ENCODE results near the gene EHMT2.

The EHMT2 gene

DNA sequence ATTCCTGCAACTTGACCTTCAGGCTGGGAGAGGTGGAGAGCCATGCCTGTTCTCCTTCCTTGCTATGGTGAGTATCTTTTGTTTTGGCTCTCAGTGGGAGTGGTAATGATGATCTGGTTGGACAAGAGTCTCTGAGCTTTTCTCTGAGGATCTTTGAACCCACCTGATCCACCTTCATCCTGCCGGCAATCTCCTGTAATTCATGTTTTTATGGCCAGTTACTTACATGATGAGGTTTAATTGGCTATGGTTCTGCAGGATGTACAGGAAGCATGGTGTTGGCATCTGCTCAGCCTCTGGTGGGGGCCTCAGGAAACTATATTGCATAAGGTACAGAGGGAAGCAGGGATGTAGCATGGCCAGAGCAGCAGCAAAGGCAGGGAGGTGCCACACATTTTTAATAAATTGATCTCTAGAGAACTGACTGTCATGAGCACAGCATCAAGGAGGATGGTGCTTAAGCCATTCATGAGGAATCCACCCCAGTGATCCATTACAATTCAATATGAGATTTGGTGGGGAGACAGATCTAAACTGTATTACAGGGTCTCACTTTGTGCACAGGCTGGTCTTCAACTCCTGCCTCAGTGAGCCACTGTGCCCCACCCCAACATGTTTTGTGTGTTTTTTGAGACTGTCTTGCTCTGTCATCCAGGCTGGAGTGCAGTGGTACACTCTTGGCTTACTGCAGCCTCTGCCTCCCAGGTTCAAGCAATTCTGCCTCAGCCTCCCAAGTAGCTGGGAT is 60.0 kb downstream of the EHMT2 start:
- no peak for DNase-seq

DNA sequence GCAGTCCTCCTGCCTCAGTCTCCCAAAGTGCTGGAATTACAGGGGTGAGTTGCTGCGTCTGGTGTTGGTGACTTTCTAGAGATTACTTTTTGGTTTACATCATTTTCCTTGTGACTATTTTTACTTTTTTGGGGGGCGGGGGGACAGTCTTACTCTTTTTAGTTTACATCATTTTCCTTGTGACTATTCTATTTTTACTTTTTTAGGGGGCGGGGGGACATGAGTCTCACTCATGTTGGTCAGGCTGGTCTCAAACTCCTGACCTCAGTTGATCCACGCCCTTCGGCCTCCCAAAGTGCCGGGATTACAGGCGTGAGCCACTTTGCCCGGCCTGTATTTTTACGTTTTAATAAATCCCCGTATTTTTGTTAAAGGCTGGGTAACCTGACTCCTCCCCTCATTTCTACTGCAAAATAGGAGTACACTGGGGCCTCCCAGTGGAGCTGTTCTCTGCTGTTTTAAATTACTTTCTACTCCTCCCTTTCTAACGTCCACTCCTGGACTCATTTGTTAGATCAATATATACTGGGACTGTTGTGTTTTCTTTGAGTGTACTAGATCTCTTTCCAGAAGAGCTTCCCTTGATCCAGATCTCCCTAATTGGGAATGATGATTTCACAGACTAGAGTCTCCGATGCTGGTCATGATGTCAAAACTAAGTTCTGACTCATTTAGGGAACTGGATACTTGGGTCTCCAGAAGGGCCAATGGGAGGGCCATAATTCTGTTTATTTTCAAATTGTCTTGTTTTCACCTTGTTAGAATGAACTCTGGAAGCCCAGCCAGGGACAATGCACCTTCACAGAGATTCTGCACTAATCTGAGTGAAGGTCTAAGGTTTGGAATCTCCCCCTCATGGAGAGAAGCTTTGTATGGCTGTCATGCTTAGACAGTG is 60.8 kb downstream of the EHMT2 start:
- DNase-seq: no peak

DNA sequence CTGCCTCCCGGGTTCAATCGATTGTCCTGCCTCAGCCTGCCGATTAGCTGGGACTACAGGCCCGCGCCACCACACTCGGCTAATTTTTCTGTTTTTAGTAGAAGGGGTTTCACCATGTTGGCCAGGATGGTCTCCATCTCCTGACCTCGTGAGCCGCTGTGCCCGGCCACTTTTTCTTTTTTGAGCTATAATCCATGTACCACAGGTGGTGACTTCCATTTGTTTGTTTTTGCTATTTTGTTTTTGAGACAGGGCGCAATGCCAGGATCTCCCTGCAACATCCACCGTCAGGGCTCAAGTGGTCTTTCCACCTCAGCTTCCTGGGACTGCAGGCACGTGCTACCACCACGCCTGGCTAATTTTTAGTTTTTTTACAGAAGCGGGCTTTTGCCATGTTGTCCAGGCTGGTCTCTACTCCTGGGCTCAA is 61.4 kb downstream of the EHMT2 start:
- DNase-seq: no peak

DNA sequence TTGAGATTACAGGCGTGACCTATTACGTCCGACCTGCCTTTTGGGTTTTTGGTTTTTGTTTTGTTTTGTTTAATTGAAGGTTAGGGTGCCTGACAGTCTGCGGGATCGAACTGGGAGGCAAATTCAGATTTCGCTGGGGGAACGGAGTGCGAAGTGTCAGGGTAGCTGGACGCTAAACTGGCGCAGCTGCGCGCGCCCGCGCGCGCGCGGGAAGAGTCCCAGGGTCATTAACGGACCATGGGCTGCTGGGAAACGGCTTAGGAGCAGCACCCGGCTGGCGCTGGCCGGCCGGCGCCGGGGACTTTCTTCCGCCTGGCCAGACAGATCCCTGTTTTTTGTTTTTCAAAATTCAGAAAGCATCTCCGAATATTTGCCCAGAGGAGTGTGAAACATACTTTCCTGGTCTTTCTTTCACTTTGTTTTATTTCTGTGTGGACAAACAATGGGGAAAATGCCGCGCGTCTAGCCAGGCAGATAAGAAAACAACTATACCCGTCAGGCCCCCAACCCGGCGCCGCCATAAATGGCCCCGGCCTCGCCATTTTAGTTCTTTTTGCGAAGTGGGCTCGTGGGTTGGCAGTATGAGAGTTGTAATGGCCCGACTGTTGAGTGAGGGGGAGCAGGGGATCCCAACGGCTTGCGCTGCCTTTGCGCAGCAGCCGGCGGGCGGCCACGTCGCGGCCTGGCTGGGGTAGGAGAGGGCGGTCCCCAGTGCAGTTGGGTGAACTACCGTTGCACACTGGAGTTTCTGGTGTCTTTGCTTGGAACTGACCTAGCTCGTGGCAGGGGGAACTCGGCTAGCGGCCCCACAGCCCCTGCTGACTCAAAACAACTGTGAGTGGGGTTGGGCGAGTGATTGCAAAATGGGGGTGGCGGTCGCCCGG is 62.9 kb downstream of the EHMT2 start:
- peak; percentile 83 for DNase-seq

DNA sequence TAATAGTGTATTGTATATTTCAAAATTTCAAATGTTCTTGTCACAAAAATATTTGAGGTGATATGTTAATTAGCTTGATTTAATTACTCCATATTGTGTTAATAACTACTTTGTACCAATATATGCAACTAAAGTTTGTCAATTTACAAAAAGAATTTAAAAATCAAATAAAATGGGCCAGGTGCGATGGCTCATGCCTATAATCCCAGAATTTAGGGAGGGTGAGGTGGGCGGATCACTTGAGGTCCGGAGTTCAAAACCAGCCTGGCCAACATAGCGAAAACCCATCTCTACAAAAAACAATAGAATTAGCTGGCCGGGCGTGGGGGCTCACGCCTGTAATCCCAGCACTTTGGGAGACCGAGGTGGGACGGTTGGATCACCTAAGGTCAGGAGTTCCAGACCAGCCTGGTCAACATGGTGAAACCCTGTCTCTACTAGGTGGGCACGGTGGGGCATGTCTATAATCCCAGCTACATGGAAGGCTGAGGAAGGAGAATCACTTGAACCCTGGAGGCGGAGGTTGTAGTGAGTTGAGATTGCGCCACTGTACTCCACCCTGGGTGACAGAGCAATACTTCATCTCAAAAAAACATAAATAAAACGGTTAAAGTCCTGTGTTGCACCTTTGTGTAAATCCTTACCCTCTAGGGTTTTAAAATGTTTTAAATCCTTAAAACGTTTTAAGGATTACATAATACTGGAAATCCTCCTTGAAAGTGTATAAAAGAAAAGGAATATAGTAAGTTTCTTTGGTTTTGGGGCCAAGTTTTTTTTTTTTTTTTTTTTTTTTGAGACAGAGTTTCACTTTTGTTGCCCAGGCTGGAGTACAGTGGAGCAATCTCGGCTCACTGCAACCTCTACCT is 65.9 kb downstream of the EHMT2 start:
- no peak for DNase-seq

DNA sequence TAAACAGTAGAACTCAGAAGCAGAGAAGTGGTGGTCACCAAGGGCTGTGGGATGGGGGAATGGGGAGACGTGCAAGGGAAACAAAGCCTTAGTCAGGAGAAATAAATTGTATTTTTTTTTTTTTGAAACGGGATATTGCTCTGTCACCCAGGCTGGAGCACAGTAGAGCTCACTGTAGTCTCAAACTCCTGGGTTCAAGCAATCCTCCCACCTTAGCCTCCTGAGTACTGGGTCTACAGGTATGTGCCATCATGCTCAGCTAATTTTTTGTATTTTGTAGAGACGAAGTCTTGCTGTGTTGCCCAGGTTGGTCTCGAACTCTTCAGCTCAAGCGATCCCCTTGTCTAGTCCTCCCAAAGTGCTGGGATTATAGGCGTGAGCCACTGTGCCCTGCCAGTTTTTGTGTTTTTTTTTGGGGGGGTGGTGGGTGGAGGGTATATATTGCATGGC is 66.6 kb downstream of the EHMT2 start:
- no peak for DNase-seq
